Measurements from ENCODE around the gene SF1.

SF1 gene

DNA sequence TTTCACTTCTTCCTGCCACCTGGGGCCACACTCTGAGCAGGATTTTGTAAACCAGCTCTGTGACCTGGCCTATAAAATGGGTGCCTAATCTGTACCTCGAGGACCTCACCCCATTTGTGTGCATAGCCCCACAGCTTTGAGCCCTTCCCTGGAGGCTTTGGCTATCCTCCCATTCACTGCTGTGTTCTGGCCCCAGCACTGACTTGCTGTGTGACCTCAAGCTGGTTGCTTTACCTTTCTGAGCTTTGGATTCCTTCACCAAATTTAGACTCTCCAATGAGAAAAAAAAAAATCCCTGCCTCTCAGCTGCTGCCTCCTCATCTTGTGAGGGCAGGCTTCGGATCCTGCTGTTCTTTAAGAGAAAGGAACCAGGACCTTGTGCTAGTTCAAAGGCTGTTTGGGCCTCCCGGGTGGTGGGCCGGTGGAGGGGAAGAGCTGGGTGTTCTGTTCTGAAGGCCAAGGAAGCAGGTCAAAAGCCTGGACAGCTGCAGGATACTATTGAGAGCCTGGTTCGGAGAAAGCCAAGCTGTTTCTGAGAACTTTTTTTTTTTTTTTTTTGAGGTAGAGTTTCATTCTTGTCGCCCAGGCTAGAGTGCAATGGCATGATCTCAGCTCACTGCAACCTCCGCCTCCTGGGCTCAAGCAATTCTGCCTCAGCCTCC lies 17.5 kb downstream of the SF1 start:
- DNase-seq (ENCODE audit: low read depth): no peak

GRCh38 chr11:64759722-64760719 lies 18.3 kb downstream of the SF1 start, which contains the start of gene PYGM:
TSS of gene PYGM (minus strand) at chr11:64759974. CDS start at chr11:64759898, 76 bp downstream.
- DNase-seq (ENCODE audit: low read depth): no peak

GRCh38 chr11:64759131-64759721 lies 19.1 kb downstream of the SF1 start:
- no peak for DNase-seq (ENCODE audit: low read depth)

DNA sequence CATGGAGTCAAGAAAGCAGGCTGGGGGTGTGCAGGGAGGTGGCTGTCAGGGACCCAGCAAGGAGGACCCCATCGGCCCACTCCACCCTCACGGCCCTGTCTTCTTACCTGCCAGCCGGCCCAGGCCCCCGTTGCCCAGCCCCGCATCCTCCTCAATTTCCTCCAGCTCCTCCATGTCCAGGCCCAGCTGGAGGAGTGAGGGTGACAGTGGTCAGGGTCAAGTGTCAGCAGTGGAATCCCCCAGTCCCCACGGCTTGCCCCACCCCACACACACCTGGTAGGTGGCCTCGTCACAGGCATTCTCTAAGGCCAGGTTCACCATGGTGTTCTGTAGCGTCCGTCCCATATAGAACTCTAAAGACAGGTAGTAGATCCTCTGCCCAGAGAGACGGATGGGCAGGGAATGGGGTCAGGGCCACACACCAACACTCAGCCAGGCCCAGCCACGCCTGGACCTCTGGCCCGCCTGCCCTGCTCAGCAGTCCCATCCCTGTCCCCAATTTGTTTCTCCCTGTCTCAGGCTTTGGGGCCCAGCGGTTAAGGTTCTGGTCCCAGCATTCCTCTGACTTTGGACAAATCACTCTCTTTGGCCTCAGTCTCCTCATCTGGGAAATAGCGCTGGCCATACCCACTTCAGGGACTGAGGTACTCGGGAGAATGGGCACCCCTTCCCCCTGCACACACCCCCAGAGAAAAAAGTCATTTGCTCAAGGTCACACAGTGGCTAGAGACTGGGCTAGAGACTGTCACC lies 19.8 kb downstream of the SF1 start:
- no peak for DNase-seq (ENCODE audit: low read depth)

GRCh38 chr11:64757549-64758329 lies 20.6 kb downstream of the SF1 start:
- DNase-seq (ENCODE audit: low read depth): no peak

GRCh38 chr11:64755681-64756361 lies 22.5 kb downstream of the SF1 start:
- DNase-seq (ENCODE audit: low read depth): no peak

- DNase-seq (ENCODE audit: low read depth): no peak
These were observed 23.3 kb downstream of the SF1 start for GRCh38 chr11:64754919-64755662.

DNA sequence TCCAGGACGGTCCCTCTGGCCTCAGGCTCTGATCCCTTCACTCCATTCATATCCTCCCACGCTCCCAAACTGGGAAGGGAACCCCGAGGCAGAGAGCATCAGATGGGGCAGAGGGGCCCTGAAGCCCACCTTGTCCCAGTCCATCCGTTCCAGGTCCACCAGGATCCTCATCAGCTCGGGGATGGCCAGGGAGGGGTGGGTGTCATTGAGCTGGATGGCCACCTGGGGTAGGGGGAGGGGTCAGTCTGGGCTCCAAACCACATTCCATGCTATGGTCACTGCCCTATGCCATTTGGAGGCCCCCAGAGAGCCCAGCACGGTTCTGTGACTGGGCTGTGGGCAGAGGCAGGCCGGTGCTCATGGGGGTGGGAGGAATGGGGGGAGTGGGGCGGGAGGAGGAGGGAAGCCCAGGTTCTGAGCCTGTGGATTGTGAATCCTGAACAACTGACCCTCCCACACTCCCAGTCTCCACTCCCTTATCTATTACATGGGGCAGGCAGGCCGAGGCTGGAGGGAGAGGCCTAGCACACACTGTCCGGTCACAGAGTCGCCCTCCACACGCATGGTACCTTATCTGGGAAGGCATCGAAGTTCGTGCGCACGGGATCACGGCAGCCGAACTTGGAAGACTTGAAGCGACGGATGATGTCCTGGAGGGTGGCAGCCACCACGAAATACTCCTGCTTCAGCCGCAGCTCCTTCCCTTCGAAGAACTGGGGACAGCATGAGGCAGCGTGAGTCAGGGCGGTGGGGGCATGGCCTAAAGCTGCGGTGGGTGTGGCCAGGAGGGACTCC lies 24.0 kb downstream of the SF1 start:
- DNase-seq (ENCODE audit: low read depth): no peak

GRCh38 chr11:64753380-64754123 lies 24.8 kb downstream of the SF1 start:
- DNase-seq (ENCODE audit: low read depth): no peak

GRCh38 chr11:64753019-64753379 lies 25.3 kb downstream of the SF1 start:
- DNase-seq (ENCODE audit: low read depth): no peak

GRCh38 chr11:64752175-64752970 lies 26.0 kb downstream of the SF1 start:
- no peak for DNase-seq (ENCODE audit: low read depth)

DNA sequence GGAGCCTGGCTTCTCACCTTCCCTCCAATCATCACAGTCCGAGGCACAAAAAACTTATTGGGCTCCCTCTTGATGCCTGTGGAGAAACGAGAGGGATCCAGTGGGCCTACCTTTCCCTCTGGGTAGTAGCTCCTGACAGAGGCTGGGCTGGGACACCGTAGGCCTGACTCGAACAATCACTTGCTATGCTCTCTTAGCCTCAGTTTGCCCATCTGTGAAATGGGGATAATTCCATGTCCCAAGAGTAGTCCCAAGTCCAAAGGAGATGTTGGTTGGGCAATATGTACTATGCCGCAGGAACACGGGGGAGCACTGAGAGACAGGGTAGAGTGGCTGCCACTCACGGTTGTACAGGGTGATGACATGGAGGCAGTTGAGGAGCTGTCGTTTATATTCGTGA lies 26.8 kb downstream of the SF1 start:
- no peak for DNase-seq (ENCODE audit: low read depth)

- DNase-seq (ENCODE audit: low read depth): no peak
These were observed 27.2 kb downstream of the SF1 start for GRCh38 chr11:64751136-64751535.

DNA sequence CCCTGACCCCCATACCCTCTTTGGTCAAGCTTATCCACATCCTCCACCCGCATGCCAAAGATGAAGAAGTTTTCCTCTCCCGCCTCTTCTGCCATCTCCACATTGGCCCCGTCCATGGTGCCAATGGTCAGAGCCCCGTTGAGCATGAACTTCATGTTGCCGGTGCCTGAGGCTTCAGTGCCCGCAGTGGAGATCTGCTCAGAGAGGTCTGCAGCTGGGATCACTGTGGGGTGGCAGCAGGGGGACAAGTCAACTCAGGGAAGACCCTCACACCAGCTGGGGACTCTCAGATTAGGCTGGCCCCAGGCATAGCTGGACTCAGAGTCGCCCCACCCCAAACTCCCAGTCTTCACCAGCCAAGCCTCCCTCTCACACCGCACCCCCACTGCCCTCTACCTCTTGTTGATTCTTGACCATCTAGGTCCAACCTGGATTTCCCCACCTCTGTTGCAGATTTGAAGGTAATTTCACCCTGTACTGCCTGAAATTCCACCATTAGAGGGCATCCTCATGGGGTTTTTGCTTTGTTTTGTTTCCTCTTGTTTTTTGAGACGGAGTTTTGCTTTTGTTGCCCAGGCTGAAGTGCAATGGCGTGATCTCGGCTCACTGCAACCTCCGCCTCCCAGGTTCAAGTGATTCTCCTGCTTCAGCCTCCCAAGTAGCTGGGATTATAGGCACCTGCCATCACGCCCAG lies 27.8 kb downstream of the SF1 start:
- DNase-seq (ENCODE audit: low read depth): no peak

- no peak for DNase-seq (ENCODE audit: low read depth)
These were observed 30.2 kb downstream of the SF1 start for GRCh38 chr11:64747961-64748665.

- DNase-seq (ENCODE audit: low read depth): no peak
These were observed 31.9 kb downstream of the SF1 start for GRCh38 chr11:64746486-64746885.
